Hematopoietic multipotent progenitor cell treated with erythropoietin and hydrocortisone succinate and interleukin-3 and kit ligand, for 17 days (in vitro differentiated cells): Measurements from ENCODE around the gene PHF24.
"Not testable (repeated sequence)": the region's sequence is repeated elsewhere in the genome, so short reads cannot be mapped to it uniquely, and the experiment has no call there.

ENCODE experiments used
- DNase-seq: peaks from one replicate; pipeline ENCODE4 v3.0.0-alpha.2; 2015; ENCODE audit warnings: low spot score

PHF24 gene

GRCh38 chr9:34957492-34958410 is at the start of gene PHF24:
TSS of gene PHF24 (plus strand) at chr9:34958285. CDS start at chr9:34971299, 13,014 bp downstream.
- DNase-seq, result no peak

GRCh38 chr9:34927061-34927460 is 31.0 kb upstream of the PHF24 start:
- DNase-seq, result no peak

GRCh38 chr9:34928921-34929320 is 29.2 kb upstream of the PHF24 start:
- no peak for DNase-seq

- DNase-seq, result no peak
Measured at GRCh38 chr9:34929506-34930102, 28.5 kb upstream of the PHF24 start.

GRCh38 chr9:34939989-34940388 is 18.1 kb upstream of the PHF24 start:
- DNase-seq, result not testable (repeated sequence)

GRCh38 chr9:34948451-34948850 is 9.6 kb upstream of the PHF24 start:
- no peak for DNase-seq

GRCh38 chr9:34954225-34954624 is 3.9 kb upstream of the PHF24 start:
- no peak for DNase-seq

- not testable (repeated sequence) for DNase-seq
Measured at GRCh38 chr9:34956066-34956465, 2.0 kb upstream of the PHF24 start.

- no peak for DNase-seq
Measured at GRCh38 chr9:34956648-34957047, 1.4 kb upstream of the PHF24 start.

- DNase-seq, result no peak
Measured at GRCh38 chr9:34958411-34958982, 412 bp downstream of the PHF24 start.

GRCh38 chr9:34959461-34959860 is 1.4 kb downstream of the PHF24 start:
- no peak for DNase-seq

GRCh38 chr9:34961574-34962490 is 3.7 kb downstream of the PHF24 start:
- no peak for DNase-seq

- no peak for DNase-seq
Measured at GRCh38 chr9:34962546-34962945, 4.5 kb downstream of the PHF24 start.

GRCh38 chr9:34963552-34963951 is 5.5 kb downstream of the PHF24 start:
- no peak for DNase-seq

GRCh38 chr9:34964458-34964857 is 6.4 kb downstream of the PHF24 start:
- DNase-seq, result no peak

GRCh38 chr9:34971146-34971811 is 13.2 kb downstream of the PHF24 start:
- no peak for DNase-seq

- DNase-seq, result no peak
Measured at GRCh38 chr9:34974664-34975063, 16.6 kb downstream of the PHF24 start.

GRCh38 chr9:34976441-34976840 is 18.4 kb downstream of the PHF24 start:
- no peak for DNase-seq

GRCh38 chr9:34976992-34977391 is 18.9 kb downstream of the PHF24 start:
- DNase-seq, result no peak

GRCh38 chr9:34980181-34980761 is 22.2 kb downstream of the PHF24 start:
- no peak for DNase-seq

GRCh38 chr9:34982361-34982760 is 24.3 kb downstream of the PHF24 start:
- DNase-seq, result no peak
